Measurements from ENCODE around the gene TFIP11.

- TF ChIP-seq POLR2AphosphoS5 (IDR thresholded peaks at IDR 0.05; ENCODE audit: low read depth) (no peak), REST (IDR thresholded peaks at IDR 0.05; ENCODE audit: insufficient replicate concordance, low read depth) (no peak), CTCF (IDR thresholded peaks at IDR 0.05; ENCODE audit: insufficient read depth, low read length) (no peak)
Measured at GRCh38 chr22:26482161-26482560, 30.1 kb downstream of the TFIP11 start.

Measured in HL-60 (cell line).